PC-3 (cell line): ENCODE data around the gene CREBBP.
"Not testable (repeated sequence)": the region's sequence is repeated elsewhere in the genome, so short reads cannot be mapped to it uniquely, and the experiment has no call there.

Experiments used
- EZH2 ChIP-seq: fragments of 300-600 bp; sonication (generic); IDR thresholded peaks from one replicate; pipeline ENCODE4 v1.6.1; 2017; ENCODE audit warnings: antibody characterized with exemption, mild to moderate bottlenecking, low read length; ENCODE audit not compliant: unreplicated experiment
- EZH2phosphoT487 ChIP-seq: fragments of 300-600 bp; sonication (generic); IDR thresholded peaks from 2 replicates; pipeline ENCODE4 v1.6.1; 2018; ENCODE audit warnings: mild to moderate bottlenecking, antibody characterized with exemption, low read length, borderline replicate concordance
- TF ChIP-seq, protein P1 (sequence below): fragments of 300-600 bp; sonication (generic); conservative IDR thresholded peaks from 2 replicates; pipeline ENCODE4 v1.5.1; 2017; ENCODE audit warnings: antibody characterized with exemption, low read depth, mild to moderate bottlenecking, low read length

DNA sequence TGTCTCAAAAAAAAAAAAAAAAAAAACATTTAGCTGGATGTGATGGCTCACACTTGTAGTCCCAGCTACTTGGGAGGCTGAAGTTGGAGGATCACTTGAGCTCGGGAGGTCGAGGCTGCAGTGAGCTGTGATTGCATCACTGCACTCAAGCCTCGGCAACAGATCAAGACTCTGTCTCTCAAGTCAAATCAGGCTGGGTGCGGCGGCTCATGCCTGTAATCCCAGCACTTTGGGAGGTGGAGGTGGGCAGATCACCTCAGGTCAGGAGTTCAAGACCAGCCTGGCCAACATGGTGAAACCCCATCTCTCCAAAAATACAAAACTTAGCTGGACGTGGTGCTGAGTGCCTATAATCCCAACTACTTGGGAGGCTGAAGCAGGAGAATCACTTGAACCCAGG, 31.2 kb upstream of the CREBBP start:
- TF ChIP-seq, protein P1, sequence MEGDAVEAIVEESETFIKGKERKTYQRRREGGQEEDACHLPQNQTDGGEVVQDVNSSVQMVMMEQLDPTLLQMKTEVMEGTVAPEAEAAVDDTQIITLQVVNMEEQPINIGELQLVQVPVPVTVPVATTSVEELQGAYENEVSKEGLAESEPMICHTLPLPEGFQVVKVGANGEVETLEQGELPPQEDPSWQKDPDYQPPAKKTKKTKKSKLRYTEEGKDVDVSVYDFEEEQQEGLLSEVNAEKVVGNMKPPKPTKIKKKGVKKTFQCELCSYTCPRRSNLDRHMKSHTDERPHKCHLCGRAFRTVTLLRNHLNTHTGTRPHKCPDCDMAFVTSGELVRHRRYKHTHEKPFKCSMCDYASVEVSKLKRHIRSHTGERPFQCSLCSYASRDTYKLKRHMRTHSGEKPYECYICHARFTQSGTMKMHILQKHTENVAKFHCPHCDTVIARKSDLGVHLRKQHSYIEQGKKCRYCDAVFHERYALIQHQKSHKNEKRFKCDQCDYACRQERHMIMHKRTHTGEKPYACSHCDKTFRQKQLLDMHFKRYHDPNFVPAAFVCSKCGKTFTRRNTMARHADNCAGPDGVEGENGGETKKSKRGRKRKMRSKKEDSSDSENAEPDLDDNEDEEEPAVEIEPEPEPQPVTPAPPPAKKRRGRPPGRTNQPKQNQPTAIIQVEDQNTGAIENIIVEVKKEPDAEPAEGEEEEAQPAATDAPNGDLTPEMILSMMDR: not testable (repeated sequence)
- not testable (repeated sequence) for TF ChIP-seq EZH2, EZH2phosphoT487
